CD8-positive, alpha-beta memory T cell (primary cell): Measurements from ENCODE around the gene ADGRV1. TPM values are rescaled to one million over a fixed set of nuclear protein-coding genes. Genes with fewer than 3 reads are reported as not detected.
A peak's percentile ranks its signal among the peaks of the same experiment; 100 is the strongest.

Source experiments
- CTCF ChIA-PET: fragments of 350-600 bp; sonication (Branson Sonifier 250); formaldehyde crosslinking; loops from one replicate; lab custom pipeline; 2021; ENCODE audit warnings: antibody characterized with exemption; lab: Charles Lee
- POLR2A ChIA-PET: fragments of 350-600 bp; sonication (Branson Sonifier 250); formaldehyde crosslinking; loops from one replicate; lab custom pipeline; 2021; ENCODE audit warnings: antibody characterized with exemption; lab: Charles Lee
- DNase-seq, 5 donors: peaks; one replicate each; pipeline versions ENCODE4 v3.0.0 to v3.0.0-alpha.2; 2020 to 2022; ENCODE audit warnings: mixed read lengths in 1 of 5
- H3K27ac ChIP-seq: one replicate; pipeline ENCODE4 v1.7.0; 2013; ENCODE audit warnings: low read depth, mild to moderate bottlenecking, low read length, moderate library complexity
- H3K27me3 ChIP-seq: 2 replicates; pipeline ENCODE4 v1.7.0; 2013; ENCODE audit warnings: low read length, mild to moderate bottlenecking; ENCODE audit not compliant: insufficient read depth, poor library complexity, severe bottlenecking
- H3K36me3 ChIP-seq: 2 replicates; pipeline ENCODE4 v1.7.0; 2013; ENCODE audit warnings: mild to moderate bottlenecking, low read length, moderate library complexity; ENCODE audit not compliant: insufficient read depth
- H3K4me1 ChIP-seq: 2 replicates; pipeline ENCODE4 v1.7.0; 2013; ENCODE audit warnings: mild to moderate bottlenecking, low read length, moderate library complexity; ENCODE audit not compliant: insufficient read depth
- H3K4me3 ChIP-seq: 2 replicates; pipeline ENCODE4 v1.7.0; 2013; ENCODE audit warnings: mild to moderate bottlenecking, low read length
- H3K9me3 ChIP-seq: 2 replicates; pipeline ENCODE4 v1.7.0; 2013; ENCODE audit warnings: mild to moderate bottlenecking, low read length
- H3K27ac Mint-ChIP-seq, 8 donors: one replicate each; pipeline ENCODE4 v1.8.0; 2020 to 2021; ENCODE audit warnings: mixed read lengths in 8 of 8, mild to moderate bottlenecking in 6 of 8, inconsistent platforms in 3 of 8, moderate library complexity in 3 of 8
- H3K27me3 Mint-ChIP-seq, 2 donors: one replicate each; pipeline ENCODE4 v1.8.0; 2020 to 2021; ENCODE audit warnings: mixed read lengths in 2 of 2, mild to moderate bottlenecking in 1 of 2, moderate library complexity in 1 of 2
- H3K36me3 Mint-ChIP-seq, 3 donors: one replicate each; pipeline ENCODE4 v1.8.0; 2020 to 2021; ENCODE audit warnings: mixed read lengths in 3 of 3, inconsistent platforms in 1 of 3, mild to moderate bottlenecking in 1 of 3
- H3K4me1 Mint-ChIP-seq, 3 donors: one replicate each; pipeline ENCODE4 v1.8.0; 2020 to 2021; ENCODE audit warnings: mixed read lengths in 3 of 3, inconsistent platforms in 1 of 3, mild to moderate bottlenecking in 1 of 3
- H3K4me3 Mint-ChIP-seq, 7 donors: one replicate each; pipeline ENCODE4 v1.8.0; 2020 to 2021; ENCODE audit warnings: mixed read lengths in 7 of 7, mild to moderate bottlenecking in 6 of 7, moderate library complexity in 4 of 7, inconsistent platforms in 2 of 7
- H3K9me3 Mint-ChIP-seq, 5 donors: one replicate each; pipeline ENCODE4 v1.8.0; 2020 to 2022; ENCODE audit warnings: mixed read lengths in 5 of 5, mild to moderate bottlenecking in 3 of 5, moderate library complexity in 2 of 5, inconsistent platforms in 1 of 5
- polyA plus RNA-seq: library from polyadenylated mRNA; unstranded; fragments of 300-500 nt; fragmentation: Illumina TruSeq; gene quantifications from one replicate; pipeline ENCODE4 v1.2.3, GENCODE V29; 2021
- total RNA-seq, 2 experiments: library from RNA; stranded (reverse); gene quantifications; one replicate each; pipeline ENCODE4 v1.2.3, GENCODE V29; 2021

Gene ADGRV1, protein sequence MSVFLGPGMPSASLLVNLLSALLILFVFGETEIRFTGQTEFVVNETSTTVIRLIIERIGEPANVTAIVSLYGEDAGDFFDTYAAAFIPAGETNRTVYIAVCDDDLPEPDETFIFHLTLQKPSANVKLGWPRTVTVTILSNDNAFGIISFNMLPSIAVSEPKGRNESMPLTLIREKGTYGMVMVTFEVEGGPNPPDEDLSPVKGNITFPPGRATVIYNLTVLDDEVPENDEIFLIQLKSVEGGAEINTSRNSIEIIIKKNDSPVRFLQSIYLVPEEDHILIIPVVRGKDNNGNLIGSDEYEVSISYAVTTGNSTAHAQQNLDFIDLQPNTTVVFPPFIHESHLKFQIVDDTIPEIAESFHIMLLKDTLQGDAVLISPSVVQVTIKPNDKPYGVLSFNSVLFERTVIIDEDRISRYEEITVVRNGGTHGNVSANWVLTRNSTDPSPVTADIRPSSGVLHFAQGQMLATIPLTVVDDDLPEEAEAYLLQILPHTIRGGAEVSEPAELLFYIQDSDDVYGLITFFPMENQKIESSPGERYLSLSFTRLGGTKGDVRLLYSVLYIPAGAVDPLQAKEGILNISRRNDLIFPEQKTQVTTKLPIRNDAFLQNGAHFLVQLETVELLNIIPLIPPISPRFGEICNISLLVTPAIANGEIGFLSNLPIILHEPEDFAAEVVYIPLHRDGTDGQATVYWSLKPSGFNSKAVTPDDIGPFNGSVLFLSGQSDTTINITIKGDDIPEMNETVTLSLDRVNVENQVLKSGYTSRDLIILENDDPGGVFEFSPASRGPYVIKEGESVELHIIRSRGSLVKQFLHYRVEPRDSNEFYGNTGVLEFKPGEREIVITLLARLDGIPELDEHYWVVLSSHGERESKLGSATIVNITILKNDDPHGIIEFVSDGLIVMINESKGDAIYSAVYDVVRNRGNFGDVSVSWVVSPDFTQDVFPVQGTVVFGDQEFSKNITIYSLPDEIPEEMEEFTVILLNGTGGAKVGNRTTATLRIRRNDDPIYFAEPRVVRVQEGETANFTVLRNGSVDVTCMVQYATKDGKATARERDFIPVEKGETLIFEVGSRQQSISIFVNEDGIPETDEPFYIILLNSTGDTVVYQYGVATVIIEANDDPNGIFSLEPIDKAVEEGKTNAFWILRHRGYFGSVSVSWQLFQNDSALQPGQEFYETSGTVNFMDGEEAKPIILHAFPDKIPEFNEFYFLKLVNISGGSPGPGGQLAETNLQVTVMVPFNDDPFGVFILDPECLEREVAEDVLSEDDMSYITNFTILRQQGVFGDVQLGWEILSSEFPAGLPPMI (N-terminal part only)
- total RNA-seq (under 1 TPM; 0.33 to 0.44 TPM), polyA plus RNA-seq (not detected)

DNA sequence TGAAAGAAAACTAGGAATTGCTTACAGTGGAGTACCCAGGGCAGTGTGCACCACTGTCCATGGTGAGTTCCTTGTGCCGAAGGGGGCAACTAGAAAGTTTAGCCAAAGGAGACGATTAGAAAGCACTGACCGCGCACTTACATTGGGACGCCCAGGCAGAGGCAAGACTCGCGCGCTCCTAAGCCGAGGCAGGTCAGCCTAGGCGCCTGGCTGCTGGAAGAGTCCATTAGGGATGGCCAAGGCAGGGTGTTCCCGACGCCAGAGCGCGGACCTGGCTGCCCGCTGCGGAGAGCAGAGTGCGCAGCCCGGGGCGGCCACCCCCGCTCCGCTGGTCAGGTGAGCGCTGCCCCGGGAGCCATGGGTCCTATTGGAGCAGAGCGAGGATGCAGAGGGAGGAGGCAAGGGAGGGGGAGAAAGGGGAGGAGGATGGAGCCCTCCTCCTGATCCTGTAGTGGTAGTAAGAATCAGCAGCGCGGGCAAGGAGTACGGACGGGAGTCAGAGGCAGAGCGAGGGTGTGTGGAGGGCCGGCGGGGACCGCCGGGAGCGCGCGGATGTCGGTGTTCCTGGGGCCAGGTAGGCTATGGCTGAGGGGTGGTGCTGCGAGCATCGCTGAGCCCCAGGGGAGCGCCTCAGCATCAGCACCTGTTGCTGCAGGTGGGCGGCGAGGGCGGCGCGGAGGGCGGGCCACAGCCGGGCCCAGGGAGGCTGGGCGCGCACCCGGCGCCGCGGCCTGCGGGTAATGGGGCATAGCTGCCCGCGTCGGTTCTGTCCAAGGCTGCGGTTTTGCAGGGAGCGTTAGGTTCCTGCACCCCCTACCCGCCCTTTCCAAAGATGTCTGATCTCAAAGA, at the start of gene ADGRV1:
Gene ADGRV1, plus strand, starts transcription at position 454 of the 849 bp plus-strand sequence. Its CDS starts 99 bp downstream, at position 553.
- Mint-ChIP-seq H3K36me3 (no peaks in the 10 kb centered on the region), H3K27ac (peak within 1 kb of the TSS in 1 of 8 donors; percentile 41), H3K27me3 (peaks cover 28 to 75% of the 10 kb centered on the region in 2 donors), H3K9me3 (no peaks in the 10 kb centered on the region), H3K4me3 (peak within 1 kb of the TSS in 6 of 7 donors; percentile 39 to 72 (median 58)), H3K4me1 (peaks cover 10 to 16% (median 12%) of the 10 kb centered on the region in 3 donors)
- no peaks in the 10 kb centered on the region for H3K4me1 ChIP-seq
- H3K4me3 ChIP-seq = peak within 1 kb of the TSS; percentile 8
- POLR2A ChIA-PET = no interaction called here
- peak in 1 of 5 donors; percentile 44 for DNase-seq
- peaks cover 27% of the 10 kb centered on the region for H3K27me3 ChIP-seq
- no peaks in the 10 kb centered on the region for H3K9me3 ChIP-seq
- H3K36me3 ChIP-seq = no peaks in the 10 kb centered on the region
- CTCF ChIA-PET = no interaction called here
- no peak within 1 kb of the TSS for H3K27ac ChIP-seq

DNA sequence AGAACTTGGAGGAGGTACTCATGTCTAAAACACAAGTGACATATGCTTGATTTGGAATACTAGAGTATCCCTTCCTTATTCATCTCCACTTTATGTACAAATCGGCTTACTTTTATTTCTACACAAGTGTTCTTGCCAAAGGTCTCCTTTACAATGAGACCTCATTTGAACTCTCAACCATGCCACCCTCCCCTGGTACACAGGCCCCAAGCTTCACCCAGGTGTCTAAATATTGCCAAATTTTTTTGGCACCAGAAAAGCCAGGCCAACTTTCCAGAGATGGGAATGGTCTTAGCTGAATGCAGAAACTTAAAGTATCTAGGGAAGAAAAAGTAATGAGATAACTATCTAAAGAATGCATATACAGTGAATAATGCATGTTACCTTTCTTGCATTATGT, 48.2 kb upstream of the ADGRV1 start:
- Mint-ChIP-seq H3K27ac (peak overlapping the region in 1 of 8 donors; percentile 19), H3K4me3 (no peak overlapping the region)
- CTCF ChIA-PET = no interaction called here

DNA sequence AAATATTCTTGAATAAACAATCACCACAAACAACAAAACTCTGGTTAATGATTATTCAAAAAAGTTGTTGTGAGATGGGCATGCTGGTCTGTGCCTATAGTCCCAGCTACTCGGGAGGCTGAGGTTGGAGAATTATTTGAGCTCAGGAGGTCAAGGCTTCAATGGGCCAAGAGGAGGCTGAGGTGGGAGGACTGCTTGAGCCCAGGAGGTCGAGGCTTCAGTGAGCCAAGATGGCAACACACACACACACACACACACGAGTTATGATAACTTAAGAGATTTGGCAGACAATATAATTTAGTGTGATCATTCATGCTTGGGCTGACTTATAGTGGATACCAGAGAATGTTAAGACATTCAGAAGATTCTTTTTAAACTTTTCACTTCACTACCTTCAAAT, 44.1 kb upstream of the ADGRV1 start:
- Histone ChIP-seq H3K4me3 (no peak overlapping the region), H3K4me1 (no peaks in the 10 kb centered on the region), H3K36me3 (peaks cover 8% of the 10 kb centered on the region), H3K9me3 (no peaks in the 10 kb centered on the region), H3K27ac (no peak overlapping the region), H3K27me3 (no peaks in the 10 kb centered on the region)
- DNase-seq = no peak
- CTCF ChIA-PET = no interaction called here
- H3K36me3 Mint-ChIP-seq = peaks cover 4 to 22% (median 12%) of the 10 kb centered on the region in 3 donors
- no peak overlapping the region for H3K4me3 Mint-ChIP-seq
- POLR2A ChIA-PET = no interaction called here
- peak overlapping the region in 4 of 8 donors; percentile 13 to 76 (median 50) for H3K27ac Mint-ChIP-seq
- H3K4me1 Mint-ChIP-seq = peaks cover 8 to 12% (median 8%) of the 10 kb centered on the region in 3 donors
- H3K9me3 Mint-ChIP-seq = no peaks in the 10 kb centered on the region
- H3K27me3 Mint-ChIP-seq = no peaks in the 10 kb centered on the region

More for the DNA sequence above, 48.2 kb upstream of the ADGRV1 start:
- H3K27me3 Mint-ChIP-seq = no peaks in the 10 kb centered on the region
- H3K36me3 ChIP-seq = no peaks in the 10 kb centered on the region
- no peaks in the 10 kb centered on the region for H3K9me3 ChIP-seq
- POLR2A ChIA-PET = no interaction called here
- H3K9me3 Mint-ChIP-seq = no peaks in the 10 kb centered on the region
- no peaks in the 10 kb centered on the region for H3K27me3 ChIP-seq
- no peak overlapping the region for H3K4me3 ChIP-seq
- peaks cover 2 to 5% (median 4%) of the 10 kb centered on the region in 3 donors for H3K36me3 Mint-ChIP-seq
- H3K4me1 ChIP-seq = no peaks in the 10 kb centered on the region
- no peaks in the 10 kb centered on the region for H3K4me1 Mint-ChIP-seq
- no peak overlapping the region for H3K27ac ChIP-seq
- no peak for DNase-seq

DNA sequence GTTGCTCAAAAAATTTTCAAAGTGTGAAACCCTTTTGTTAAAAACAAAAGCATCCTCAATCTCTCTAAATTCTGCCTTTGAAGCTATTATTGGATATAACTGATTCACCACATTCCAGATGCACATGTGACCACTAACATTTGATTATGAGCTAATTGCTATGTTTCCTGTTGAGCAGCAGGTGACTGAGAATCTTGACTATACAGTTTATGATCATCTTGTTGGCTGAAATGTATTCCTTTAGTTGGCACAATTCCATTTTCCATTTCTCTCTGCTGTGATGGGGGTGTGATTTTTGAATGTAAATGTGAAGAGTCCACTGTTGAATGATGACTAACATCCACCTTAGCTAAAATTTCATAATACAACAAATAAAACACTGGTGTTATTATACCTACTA, 39.9 kb upstream of the ADGRV1 start:
- Mint-ChIP-seq H3K9me3 (no peaks in the 10 kb centered on the region), H3K4me3 (no peak overlapping the region), H3K36me3 (peaks cover 4 to 58% (median 27%) of the 10 kb centered on the region in 3 donors), H3K27me3 (no peaks in the 10 kb centered on the region), H3K27ac (peak overlapping the region in 5 of 8 donors; percentile 1 to 49 (median 36)), H3K4me1 (peaks cover 9 to 30% (median 30%) of the 10 kb centered on the region in 3 donors)
- no peak overlapping the region for H3K4me3 ChIP-seq
- DNase-seq = no peak
- peaks cover 16% of the 10 kb centered on the region for H3K36me3 ChIP-seq
- no peaks in the 10 kb centered on the region for H3K9me3 ChIP-seq
- no peaks in the 10 kb centered on the region for H3K27me3 ChIP-seq
- H3K27ac ChIP-seq = no peak overlapping the region
- ChIA-PET POLR2A (no interaction called here), CTCF (no interaction called here)
- H3K4me1 ChIP-seq = no peaks in the 10 kb centered on the region

DNA sequence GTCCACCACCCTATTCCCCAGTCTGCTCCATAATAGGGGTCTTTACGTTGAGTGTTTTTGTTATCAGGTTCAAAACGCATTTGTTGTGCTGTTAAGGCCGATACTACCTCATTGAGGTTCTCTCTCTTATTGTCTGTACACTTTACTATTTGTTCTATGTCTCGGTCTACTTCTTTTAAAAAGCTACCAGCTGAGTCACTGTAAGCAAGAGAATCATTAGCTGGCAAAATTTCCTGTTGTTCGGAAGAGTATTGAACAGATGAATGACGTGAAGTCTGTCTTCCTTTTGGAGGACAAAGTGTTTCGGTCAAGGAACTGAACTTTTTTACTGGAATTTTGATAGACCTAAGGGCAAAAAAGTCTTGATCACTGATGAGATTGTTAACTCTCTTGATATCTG, 39.5 kb upstream of the ADGRV1 start:
- H3K4me1 ChIP-seq = no peaks in the 10 kb centered on the region
- H3K4me1 Mint-ChIP-seq = peaks cover 11 to 34% (median 34%) of the 10 kb centered on the region in 3 donors
- no peaks in the 10 kb centered on the region for H3K9me3 ChIP-seq
- no peak overlapping the region for H3K27ac ChIP-seq
- H3K27me3 ChIP-seq = no peaks in the 10 kb centered on the region
- no peak overlapping the region for H3K4me3 ChIP-seq
- H3K36me3 ChIP-seq = peaks cover 19% of the 10 kb centered on the region
- H3K4me3 Mint-ChIP-seq = no peak overlapping the region
- no peaks in the 10 kb centered on the region for H3K9me3 Mint-ChIP-seq
- POLR2A ChIA-PET = no interaction called here
- no peak for DNase-seq
- peaks cover 4 to 63% (median 27%) of the 10 kb centered on the region in 3 donors for H3K36me3 Mint-ChIP-seq
- peak overlapping the region in 4 of 8 donors; percentile 28 to 71 (median 38) for H3K27ac Mint-ChIP-seq
- CTCF ChIA-PET = no interaction called here
- no peaks in the 10 kb centered on the region for H3K27me3 Mint-ChIP-seq

DNA sequence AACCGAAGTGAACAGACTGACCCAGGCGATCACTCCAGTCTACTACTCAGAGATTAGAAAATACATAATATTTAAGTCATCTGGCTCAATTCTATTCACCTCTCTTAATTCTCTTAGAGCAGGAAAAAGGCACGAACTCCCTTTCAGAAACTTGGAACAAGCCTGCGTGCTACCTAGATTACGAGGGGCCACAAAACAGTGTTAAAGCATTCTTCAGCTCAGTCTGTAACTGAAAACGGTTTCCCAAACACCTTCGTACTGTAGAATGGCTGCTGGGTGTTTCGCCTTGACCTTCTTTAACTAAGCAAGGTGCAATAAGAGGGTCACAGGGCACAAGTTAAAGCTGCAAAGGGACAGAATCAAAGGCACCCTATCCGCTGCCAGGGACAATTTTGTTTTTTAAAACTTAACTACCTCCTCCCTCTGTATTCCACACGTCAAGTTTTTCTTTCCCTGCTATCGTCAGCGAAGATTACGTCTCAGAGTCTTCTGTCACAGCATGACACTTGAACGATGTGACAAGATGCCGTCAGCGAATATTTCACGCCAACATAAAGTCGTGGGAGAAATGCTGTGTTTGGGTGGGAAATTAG, 29.9 kb upstream of the ADGRV1 start:
- ChIA-PET POLR2A (interaction anchor here (0.6 to 2.2 kb wide), 4 partner anchors 54 to 1793 kb away, joined by 3 to 12 read pairs (median 5); partner anchors contain the start of genes ARRDC3, CETN3, MBLAC2 and POLR3G), CTCF (interaction anchor here (3.7 kb wide), 2 partner anchors 54 to 90 kb away, joined by 19 to 59 read pairs; partner anchors contain the start of genes MBLAC2 and POLR3G)
- H3K4me1 ChIP-seq = peaks cover 23% of the 10 kb centered on the region
- no peaks in the 10 kb centered on the region for H3K9me3 ChIP-seq
- Mint-ChIP-seq H3K4me1 (peaks cover 34 to 50% (median 44%) of the 10 kb centered on the region in 3 donors), H3K27ac (peak overlapping the region; percentile 92 to 100 (median 98)), H3K4me3 (peak overlapping the region; percentile 97 to 100 (median 99)), H3K36me3 (peaks cover 0 to 25% (median 4%) of the 10 kb centered on the region in 3 donors), H3K27me3 (peaks cover 2 to 15% of the 10 kb centered on the region in 2 donors), H3K9me3 (no peaks in the 10 kb centered on the region)
- no peaks in the 10 kb centered on the region for H3K27me3 ChIP-seq
- H3K36me3 ChIP-seq = peaks cover 3% of the 10 kb centered on the region
- H3K27ac ChIP-seq = peak overlapping the region; percentile 98
- DNase-seq = peak in 2 of 5 donors; percentile 18 to 53
- H3K4me3 ChIP-seq = peak overlapping the region; percentile 94
